Stimulated activated CD8-positive, alpha-beta memory T cell treated with anti-CD3 and anti-CD28 coated beads, Interleukin-15, amount 100 ng/mL, for 1 hour (primary cell): ENCODE data around the gene TATDN3.
"Not testable (repeated sequence)": the region's sequence is repeated elsewhere in the genome, so short reads cannot be mapped to it uniquely, and the experiment has no call there.

Experiments used
- DNase-seq: peaks from one replicate; pipeline ENCODE4 v3.0.0-alpha.2; 2020; ENCODE audit warnings: low read depth

The TATDN3 gene

DNA sequence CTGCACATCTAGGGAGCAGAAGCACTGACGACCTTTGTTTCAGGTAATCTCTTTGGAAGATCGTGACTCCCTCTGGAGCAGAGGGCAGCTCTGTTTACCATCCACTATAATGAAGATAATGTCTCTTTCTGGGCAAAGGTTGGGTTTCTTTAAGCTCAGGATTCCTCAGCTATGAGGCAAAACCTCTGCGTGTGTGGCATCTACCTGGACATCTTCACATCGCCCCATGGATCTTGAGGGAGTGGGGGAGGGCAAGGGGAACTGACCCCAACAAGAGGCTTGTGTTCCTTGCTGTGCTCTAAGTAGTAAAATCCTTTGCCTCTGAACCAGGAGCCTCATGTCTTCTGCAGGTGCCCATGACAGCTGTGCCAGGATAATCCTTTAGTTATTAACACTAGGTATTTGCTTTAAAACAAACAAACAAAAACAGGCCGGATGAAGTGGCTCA, 36.2 kb downstream of the TATDN3 start:
- DNase-seq = no peak

DNA sequence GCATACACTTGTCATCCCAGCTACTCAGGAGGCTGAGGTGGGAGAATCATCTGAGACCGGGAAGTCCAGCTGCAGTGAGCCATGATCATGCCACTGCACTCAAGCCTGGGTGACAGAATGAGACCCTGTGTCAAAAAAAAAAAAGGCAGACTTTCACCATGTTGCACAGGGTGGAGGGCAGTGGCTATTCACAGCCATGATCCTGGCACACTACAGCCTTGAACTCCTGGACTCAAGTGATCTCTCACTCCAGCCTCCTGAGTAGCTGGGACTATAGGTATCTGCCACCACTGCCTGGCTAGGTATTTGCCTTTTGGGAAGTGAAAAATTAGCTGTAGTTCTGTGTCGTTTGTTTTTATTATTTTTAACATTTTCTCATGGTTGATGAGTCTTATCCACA, 36.7 kb downstream of the TATDN3 start:
- no peak for DNase-seq

DNA sequence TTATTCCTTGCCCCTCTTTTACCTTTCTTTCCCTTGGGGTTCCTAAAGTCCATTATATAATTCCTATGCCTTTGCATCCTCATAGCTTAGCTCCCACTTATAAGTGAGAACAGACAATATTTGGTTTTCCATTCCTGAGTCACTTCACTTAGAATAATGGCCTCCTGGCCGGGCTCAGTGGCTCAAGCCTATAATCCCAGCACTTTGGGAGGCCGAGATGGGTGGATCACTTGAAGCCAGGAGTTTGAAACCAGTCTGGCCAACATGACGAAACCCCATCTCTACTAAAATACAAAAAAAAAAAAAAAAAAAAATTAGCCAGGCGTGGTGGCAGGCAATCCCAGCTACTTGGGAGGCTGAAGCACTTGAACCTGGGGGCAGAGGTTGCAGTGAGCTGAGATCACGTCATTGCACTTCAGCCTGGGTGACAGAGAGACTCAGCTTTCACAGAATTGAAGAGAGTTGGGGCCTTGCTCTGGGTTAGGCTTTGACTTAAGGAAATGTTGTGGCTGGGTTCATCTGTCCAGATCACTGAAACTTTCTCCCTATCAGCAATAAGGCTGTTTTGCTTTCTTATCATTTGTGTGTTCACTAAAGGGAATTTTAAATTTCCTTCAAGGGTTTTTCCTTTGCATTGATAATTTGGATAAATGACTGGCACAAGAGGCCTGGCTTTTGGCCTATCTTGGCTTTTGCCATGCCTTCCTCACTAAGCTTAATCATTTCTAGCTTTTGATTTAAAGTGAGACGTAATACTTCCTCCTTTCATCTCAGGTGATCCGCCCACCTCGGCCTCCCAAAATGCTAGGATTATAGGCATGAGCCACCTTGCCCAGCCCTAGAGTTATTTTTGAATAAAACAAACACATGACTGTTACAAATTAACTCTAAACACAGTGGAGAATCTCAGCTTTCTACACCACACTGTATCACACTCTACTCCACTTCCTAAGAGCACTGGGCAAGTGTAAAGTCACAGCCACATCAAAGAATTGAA, 41.8 kb downstream of the TATDN3 start:
- not testable (repeated sequence) for DNase-seq

DNA sequence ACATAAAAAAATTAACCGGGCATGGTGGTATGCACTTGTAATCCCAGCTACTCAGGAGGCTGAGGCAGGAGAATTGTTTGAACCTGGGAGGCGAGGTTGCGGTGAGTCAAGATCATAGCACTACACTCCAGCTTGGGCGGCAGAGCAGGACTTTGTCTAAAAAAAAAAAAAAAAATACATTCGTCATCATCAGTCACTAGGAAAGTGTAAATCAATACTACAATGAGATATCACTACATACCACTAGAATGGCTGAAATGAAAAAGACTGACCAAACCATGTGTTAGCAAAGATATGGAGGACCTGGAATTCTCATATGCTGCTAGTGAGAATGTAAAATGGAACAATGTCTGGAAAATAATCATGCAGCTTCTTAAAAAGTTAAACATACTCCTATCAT, 46.5 kb downstream of the TATDN3 start:
- DNase-seq = no peak

DNA sequence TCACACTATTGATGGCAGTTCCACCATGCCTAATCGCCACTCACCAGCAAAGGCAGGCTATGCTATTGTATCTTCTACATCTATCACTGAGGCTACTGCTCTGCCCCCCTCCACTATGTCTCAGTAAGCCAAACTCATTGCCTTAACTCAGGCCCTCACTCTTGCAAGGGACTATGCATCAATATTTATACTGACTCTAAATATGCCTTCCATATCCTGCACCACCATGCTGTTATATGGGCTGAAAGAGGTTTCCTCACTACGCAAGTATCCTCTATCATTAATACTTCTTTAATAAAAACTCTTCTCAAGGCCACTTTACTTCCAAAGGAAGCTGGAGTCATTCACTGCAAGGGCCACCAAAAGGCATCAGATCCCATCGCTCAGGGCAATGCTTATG, 52.8 kb downstream of the TATDN3 start:
- DNase-seq = not testable (repeated sequence)

DNA sequence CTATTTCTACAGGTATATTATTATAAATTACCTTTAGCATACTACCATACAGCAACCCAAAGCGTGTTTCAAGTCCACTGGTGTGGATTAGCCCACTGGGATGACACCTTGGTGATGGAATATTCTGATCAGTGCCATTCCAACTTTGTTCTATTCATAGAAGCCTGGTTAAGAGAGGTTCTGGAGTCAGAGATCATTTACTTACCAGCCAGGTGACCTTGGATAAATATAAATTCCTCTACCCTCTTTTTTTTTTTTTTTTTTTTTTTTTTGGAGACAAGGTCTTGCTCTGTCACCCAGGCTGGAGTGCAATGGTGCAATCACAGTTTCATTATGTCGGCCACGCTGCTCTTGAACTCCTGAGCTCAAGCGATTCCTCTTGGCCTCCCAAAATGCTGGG, 55.9 kb downstream of the TATDN3 start, which contains the start of gene SPATA45:
SPATA45 (minus strand) TSS at position 101 of the 400 bp plus-strand sequence. CDS start 11,500 bp downstream, outside the sequence.
- DNase-seq = no peak

DNA sequence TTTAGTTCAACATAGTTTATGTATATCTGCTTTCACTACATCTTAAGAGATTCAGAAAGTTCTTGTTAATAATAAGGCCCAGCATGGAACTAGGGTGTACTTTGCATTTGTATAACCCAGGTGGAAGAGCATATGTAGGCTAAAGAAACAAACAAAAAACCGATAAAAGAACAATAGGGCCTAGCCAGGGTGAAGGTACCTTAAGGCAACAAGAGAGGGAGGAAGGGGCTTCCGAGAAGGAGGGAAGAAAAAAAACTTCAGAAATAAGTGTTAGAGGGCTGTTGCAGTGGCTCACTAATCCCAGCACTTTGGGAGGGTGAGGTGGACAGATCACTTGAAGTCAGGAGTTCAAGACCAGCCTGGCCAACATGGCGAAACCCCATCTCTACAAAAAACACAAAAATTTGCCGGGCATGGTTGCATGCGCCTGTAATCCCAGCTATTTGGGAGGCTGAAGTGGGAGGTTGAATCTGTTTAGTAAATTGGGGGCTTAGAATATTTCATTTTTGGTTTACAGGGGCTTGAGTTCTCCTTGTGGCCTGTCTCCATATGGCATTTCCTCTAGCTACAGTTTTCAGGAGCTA, 60.5 kb downstream of the TATDN3 start:
- no peak for DNase-seq

DNA sequence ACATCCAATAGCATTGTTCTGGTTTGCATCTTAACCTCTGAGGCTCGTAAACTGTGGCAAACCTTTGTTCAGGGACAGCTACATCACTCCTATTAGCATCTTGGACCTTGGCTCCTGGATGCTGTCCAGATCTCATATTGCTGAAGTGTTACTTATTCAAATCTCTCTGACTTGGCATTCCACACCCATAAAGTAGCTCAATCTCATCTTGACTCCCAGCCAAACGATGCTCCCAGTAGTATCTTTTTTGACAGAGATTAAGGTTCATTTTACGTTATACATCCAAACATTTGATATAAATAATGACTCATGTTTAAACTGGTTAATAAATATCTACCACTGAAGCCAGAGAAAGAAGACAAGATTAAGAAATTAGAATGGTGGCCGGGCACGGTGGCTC, 62.0 kb downstream of the TATDN3 start:
- no peak for DNase-seq

DNA sequence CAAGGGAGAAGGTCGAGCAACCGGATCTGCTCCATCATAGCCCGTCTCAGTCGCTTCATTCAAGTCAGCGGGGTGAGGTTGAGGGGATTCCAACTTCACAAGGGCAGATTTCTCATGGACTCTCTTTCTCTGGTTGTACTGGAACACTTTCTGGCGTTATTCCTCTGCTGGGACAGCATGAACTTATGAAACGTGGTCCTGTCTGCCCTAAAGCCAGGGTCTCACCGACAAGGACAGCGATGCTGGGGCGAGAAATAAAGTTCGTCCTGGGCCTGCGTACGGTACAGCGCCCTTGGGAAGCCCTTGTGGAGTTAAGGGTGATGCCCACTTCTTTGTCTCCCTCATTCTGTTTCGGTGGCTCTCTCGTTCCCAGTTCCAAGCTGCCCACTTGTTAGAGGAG, 65.1 kb downstream of the TATDN3 start:
- DNase-seq = no peak

DNA sequence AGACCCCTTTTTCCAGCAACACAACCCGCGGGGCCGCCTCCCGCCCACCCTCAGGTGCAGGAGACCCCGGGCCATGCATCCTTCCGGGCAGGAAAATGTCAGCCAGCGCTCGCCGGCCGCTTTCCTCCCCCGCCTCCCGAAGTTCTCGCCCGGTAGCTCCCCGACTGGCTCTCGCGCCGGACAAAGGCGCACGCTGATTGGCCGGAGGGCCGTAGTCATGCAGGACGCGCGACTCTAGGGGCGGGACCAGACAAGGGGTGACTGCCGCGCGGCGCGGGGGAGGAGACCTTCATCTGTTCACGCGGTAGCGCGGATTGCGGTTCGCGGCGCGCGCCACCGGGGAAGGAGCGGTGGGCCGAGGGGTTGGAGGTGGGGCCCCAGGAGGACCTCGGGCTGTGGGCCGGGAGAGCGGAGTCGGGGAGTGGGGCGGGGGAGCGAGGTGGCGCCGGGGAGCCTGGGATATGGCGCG, 66.3 kb downstream of the TATDN3 start, which contains the start of gene FLVCR1:
FLVCR1 (plus strand) TSS at position 284 of the 469 bp plus-strand sequence; CDS start at position 462, 178 bp downstream.
- peak; percentile 74 for DNase-seq

DNA sequence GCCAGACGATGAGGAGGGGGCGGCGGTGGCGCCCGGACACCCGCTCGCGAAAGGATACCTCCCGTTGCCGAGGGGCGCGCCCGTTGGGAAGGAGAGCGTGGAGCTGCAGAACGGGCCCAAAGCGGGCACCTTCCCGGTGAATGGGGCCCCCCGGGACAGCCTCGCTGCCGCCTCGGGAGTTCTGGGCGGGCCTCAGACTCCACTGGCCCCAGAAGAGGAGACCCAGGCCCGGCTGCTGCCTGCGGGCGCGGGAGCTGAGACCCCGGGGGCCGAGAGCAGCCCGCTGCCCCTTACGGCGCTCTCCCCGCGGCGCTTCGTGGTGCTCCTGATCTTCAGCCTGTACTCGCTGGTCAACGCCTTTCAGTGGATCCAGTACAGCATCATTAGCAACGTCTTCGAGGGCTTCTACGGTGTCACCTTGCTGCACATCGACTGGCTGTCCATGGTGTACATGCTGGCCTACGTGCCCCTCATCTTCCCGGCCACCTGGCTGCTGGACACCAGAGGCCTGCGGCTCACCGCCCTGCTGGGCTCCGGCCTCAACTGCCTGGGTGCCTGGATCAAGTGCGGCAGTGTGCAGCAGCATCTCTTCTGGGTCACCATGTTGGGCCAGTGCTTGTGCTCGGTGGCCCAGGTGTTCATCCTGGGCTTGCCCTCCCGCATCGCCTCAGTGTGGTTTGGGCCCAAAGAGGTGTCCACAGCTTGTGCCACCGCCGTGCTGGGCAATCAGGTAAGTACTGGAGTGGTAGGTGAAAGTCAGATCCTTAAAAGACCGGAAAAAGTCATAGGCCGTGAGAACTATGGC, 67.0 kb downstream of the TATDN3 start:
- no peak for DNase-seq

DNA sequence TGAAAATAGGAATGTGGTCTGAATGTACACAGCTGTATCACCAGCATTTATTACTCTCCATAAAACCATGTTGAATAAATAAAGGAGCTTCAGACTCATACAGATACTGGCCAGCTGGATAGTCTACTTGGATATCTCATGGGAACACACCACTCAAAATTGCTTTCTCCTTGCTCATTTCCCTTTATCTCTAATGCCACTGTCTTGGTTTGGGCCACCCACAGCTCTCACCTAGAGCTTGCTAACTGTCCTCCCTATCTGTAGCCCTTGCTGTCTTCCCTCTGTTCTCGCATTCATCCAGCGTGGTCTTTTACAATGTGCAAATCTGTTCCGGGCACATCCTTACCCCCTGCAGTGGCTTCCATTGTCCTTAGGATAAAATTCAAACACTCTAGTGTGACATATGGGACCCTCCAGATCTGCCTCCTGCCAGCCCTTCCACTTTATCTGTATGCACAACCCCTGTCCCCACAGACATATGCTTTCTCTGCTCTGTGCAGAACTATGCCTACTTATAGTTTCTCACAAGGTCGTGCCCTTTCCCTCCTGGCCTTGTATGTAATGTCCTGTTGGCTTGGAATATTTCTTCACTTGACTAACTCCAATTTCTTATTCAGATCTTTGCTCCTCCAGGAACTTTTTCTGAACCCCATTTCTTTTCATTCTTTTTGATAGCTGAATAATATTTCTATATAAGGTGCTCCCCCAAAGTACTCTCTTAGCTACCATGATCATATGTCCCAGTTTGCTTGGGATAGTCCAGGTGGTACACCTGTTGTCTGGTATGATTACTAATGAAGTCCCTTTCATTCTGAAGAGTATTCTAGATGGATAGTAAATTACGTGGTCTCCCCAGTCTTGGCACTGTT, 69.3 kb downstream of the TATDN3 start:
- DNase-seq = no peak

DNA sequence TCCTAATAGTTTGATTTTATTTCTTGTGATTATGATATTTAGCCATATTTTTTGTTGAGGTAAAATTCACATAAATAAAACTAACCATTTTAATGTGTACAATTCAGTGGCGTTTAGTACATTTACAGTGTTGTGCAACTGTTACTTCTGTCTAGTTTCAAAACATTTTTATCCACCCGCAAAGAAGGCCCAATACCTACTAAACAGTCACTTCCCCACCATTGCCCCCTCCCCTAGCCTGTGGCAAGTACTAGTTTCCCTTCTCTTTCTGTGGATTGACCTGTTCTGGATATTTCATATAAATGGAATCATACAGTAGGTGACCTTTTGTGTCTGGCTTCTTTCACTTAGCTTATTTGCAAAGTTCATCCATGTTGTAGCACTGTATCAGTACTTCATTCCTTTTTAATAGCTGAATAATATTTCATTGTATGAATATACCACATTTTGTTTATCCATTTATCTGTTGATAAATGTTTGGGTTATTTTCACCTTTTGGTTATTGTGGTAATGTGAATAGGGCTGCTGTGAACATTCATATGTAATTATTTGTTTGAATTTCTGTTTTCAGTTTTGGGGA, 70.5 kb downstream of the TATDN3 start:
- no peak for DNase-seq

DNA sequence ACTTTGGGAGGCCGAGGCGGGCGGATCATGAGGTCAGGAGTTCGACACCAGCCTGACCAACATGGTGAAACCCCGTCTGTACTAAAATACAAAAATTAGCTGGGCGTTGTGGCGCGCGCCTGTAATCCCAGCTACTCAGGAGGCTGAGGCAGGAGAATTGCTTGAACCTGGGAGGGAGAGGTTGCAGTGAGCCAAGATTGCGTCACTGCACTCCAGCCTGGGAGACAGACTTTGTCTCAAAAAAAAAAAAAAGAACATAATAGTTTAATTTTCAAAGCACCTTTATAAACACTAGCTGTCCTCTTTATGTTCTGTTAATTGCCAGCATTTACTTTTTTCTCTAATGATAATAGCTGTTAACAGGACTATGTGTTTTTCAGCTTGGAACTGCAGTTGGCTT, 71.7 kb downstream of the TATDN3 start:
- DNase-seq = not testable (repeated sequence)

DNA sequence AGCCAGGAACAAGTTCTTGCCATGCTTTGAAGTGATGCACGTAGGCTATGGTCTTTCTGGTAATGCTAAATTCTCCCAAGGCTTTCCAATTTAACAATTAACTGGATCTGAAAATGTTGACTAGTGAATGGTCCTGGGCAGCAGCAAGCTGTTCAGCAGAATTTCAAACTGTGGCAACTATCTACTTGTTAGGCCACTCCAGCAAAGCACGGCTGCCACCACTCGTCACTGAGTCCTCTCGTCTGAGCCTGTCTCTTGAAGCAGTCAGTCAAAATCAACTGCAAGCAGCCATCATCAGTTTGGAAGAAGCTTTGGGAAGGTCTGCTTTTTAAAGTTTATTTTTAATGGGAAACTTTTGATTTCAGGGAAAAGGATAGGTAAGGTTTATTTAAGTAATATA, 72.5 kb downstream of the TATDN3 start:
- DNase-seq = no peak
